Right atrium auricular region (tissue), 2 donors: Measurements from ENCODE around the gene CTDP1. TPM values are rescaled to one million over a fixed set of nuclear protein-coding genes. Genes with fewer than 3 reads are reported as not detected.

ENCODE experiments used
- DNase-seq: peaks from one replicate; pipeline ENCODE4 v3.0.0-alpha.2; 2019; ENCODE audit warnings: low spot score
- H3K27ac ChIP-seq, 2 donors: fragments of 200-600 bp; sonication (generic); 1 replicate in 1 of 2; 2 replicates in 1 of 2; pipeline ENCODE4 v1.5.1; 2016 to 2019
- H3K27me3 ChIP-seq, 2 donors: fragments of 200-600 bp; sonication (generic); one replicate each; pipeline versions ENCODE4 v1.5.1 to v1.6.0; 2017 to 2019
- H3K36me3 ChIP-seq: fragments of 200-600 bp; sonication (generic); one replicate; pipeline ENCODE4 v1.5.1; 2016
- H3K4me1 ChIP-seq, 2 donors: fragments of 200-600 bp; sonication (generic); one replicate each; pipeline versions ENCODE4 v1.5.1 to v1.6.0; 2017 to 2019
- H3K4me3 ChIP-seq, 2 donors: fragments of 200-600 bp; sonication (generic); 1 replicate in 1 of 2; 2 replicates in 1 of 2; pipeline ENCODE4 v1.5.1; 2017 to 2019; ENCODE audit warnings: mild to moderate bottlenecking in 1 of 2, moderate library complexity in 1 of 2
- H3K9me3 ChIP-seq, 2 donors: fragments of 200-600 bp; sonication (generic); one replicate each; pipeline ENCODE4 v1.5.1; 2019
- total RNA-seq, 2 donors: library from RNA; depleted of rRNA; stranded (reverse); fragments of >200 nt; gene quantifications; one replicate each; pipeline ENCODE4 v1.1.0, GENCODE V29; 2016
- TF ChIP-seq, protein P1 (sequence below), 2 donors: fragments of 200-600 bp; sonication (generic); IDR thresholded peaks; one replicate each; pipeline ENCODE4 v1.5.1; 2019; ENCODE audit warnings: antibody characterized with exemption in 2 of 2

Gene CTDP1
- total RNA-seq, 2 donors from 2014 or later = 6.3 to 9.2 TPM

DNA sequence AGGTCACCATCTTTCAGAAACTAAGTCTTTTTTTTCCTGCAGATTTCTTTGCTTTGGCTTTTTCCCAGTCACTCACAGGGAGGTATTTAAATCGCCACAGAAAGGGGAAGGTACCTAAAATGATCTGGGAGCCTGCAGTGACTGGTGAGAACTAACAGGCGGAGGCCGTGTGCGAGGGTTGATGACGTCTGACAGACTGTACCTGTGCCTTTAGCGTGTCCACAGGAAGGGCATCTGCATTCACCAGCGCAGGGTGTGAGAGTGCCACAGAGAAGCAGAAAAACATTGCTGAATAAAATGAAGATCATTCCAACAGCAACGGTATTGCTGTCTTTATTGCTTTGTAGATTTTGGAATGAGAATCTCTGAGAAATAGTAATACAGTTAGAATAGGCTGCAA lies 5.7 kb downstream of the CTDP1 start:
- TF ChIP-seq, protein P1, sequence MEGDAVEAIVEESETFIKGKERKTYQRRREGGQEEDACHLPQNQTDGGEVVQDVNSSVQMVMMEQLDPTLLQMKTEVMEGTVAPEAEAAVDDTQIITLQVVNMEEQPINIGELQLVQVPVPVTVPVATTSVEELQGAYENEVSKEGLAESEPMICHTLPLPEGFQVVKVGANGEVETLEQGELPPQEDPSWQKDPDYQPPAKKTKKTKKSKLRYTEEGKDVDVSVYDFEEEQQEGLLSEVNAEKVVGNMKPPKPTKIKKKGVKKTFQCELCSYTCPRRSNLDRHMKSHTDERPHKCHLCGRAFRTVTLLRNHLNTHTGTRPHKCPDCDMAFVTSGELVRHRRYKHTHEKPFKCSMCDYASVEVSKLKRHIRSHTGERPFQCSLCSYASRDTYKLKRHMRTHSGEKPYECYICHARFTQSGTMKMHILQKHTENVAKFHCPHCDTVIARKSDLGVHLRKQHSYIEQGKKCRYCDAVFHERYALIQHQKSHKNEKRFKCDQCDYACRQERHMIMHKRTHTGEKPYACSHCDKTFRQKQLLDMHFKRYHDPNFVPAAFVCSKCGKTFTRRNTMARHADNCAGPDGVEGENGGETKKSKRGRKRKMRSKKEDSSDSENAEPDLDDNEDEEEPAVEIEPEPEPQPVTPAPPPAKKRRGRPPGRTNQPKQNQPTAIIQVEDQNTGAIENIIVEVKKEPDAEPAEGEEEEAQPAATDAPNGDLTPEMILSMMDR (IDR thresholded peaks at IDR 0.05) = no peak
- no peaks in the 10 kb centered on the region for H3K27me3 ChIP-seq
- no peak overlapping the region for H3K27ac ChIP-seq
- no peak for DNase-seq
- peaks cover 0 to 35% of the 10 kb centered on the region in 2 donors for H3K4me1 ChIP-seq
- H3K9me3 ChIP-seq = no peaks in the 10 kb centered on the region
- no peaks in the 10 kb centered on the region for H3K36me3 ChIP-seq
- H3K4me3 ChIP-seq = no peak overlapping the region

DNA sequence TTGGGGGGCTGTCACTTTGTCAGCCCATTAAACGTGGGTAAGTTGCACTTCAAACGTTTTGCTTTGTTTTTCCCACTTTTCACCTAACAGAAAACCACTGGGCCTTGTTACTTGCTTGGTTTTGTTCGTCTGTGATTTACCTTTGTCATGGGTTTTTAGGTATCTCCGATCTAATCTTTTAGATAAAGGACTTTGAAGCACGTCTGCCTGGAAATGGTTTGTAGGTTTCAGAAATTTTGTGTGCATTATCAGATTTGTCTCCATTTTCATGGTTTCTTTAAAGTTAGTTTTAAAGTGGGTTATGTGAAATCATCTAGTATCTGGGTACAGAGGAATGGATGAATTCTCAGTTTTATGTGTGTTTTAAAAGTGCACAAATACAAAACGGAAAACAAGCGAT lies 6.4 kb downstream of the CTDP1 start:
- TF ChIP-seq, protein P1 (IDR thresholded peaks at IDR 0.05) = no peak
- Histone ChIP-seq H3K9me3 (no peaks in the 10 kb centered on the region), H3K27ac (no peak overlapping the region), H3K4me3 (no peak overlapping the region), H3K4me1 (peaks cover 0 to 28% of the 10 kb centered on the region in 2 donors), H3K27me3 (no peaks in the 10 kb centered on the region), H3K36me3 (no peaks in the 10 kb centered on the region)
- no peak for DNase-seq

DNA sequence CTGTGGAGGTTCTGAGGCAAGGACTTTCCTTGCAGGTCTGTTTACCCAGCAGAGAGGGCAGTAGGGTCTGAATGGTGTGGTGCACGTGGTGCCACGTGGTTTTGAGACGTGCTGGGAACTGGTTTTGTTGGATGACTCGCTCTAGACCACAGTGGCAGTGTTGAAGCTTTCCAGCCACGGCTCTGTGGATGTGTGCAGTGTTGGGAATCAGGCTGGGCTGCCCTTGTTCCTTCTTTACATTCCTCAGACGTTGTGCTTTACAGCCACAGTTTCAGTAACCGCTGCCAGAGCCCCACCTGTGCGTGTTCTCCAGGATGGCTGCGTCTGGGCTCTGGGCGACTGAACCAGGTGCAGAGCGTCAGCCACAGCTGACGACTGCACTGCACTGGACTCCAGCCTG lies 8.2 kb downstream of the CTDP1 start:
- Histone ChIP-seq H3K27ac (no peak overlapping the region), H3K9me3 (no peaks in the 10 kb centered on the region), H3K36me3 (no peaks in the 10 kb centered on the region), H3K4me3 (no peak overlapping the region), H3K27me3 (no peaks in the 10 kb centered on the region), H3K4me1 (peaks cover 0 to 18% of the 10 kb centered on the region in 2 donors)
- TF ChIP-seq, protein P1 (IDR thresholded peaks at IDR 0.05) = no peak
- no peak for DNase-seq

DNA sequence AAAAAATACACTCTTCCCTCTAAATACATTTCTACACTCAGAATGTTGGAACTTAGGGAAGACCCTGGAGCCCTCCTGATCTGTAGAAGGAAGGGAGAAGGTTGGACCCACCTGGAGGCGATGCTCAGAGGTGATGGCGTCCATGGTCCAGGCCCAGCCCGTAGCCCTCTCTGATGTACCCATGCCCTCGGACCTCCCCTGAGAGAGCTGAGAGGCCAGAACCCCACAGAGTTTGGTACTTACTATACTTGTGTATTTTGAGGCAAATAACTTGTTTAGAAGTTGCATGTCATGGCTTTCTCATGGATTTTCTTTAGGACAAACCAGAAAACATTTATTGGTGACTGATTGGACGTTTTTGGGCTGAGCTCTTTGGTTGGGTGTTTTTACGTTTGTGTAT lies 10.5 kb downstream of the CTDP1 start:
- Histone ChIP-seq H3K36me3 (no peaks in the 10 kb centered on the region), H3K9me3 (no peaks in the 10 kb centered on the region), H3K4me3 (no peak overlapping the region), H3K27ac (no peak overlapping the region), H3K27me3 (no peaks in the 10 kb centered on the region), H3K4me1 (no peaks in the 10 kb centered on the region)
- TF ChIP-seq, protein P1 (IDR thresholded peaks at IDR 0.05) = no peak
- DNase-seq = no peak

DNA sequence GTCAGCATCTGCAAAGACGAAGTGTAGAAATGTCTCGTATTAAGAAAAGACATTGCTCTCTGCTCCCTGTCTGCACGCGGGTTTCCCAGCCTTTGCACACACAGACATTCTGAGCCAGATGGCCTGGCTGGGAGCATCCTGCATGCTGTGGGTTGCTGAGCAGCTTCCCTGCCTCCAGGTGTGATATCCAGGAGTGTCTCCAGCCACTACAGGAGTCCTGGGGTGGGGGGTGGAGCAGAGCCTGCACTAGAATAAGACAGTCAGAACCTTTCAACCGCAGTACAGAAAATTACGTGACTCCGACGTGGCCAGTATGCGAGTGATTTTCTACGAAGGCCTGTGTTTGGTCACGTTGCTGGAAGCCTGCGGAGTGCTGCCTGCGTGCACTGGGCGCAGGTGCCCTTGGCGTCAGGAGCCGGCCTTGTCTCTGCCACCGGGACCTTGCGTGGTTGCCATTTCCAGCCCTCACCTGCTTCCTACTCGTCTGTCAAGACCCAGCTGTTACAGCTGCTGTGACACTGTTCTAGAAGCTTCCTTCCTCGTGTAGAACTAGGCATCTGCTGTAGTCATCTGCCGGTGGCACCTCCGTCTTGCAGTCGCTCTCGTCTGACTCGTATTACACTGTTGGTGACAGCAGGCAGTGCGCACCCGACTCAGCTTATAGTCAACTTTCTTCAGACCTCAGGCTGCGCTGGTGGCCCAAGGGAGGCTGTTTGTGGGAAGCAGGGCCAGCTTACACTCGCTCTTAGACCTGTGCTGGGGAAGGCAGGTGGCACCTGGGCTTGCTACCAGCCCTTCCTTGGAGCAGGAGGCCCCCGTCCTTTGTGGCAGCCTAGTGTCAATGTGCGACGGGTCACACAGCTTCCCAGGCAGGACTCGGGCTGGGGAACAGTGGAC lies 11.2 kb downstream of the CTDP1 start:
- H3K36me3 ChIP-seq = peaks cover 7% of the 10 kb centered on the region
- H3K27ac ChIP-seq = no peak overlapping the region
- no peak for DNase-seq
- H3K4me1 ChIP-seq = no peaks in the 10 kb centered on the region
- H3K4me3 ChIP-seq = no peak overlapping the region
- TF ChIP-seq, protein P1 (IDR thresholded peaks at IDR 0.05) = no peak
- no peaks in the 10 kb centered on the region for H3K9me3 ChIP-seq
- no peaks in the 10 kb centered on the region for H3K27me3 ChIP-seq
